Smooth muscle cell (in vitro differentiated cells): ENCODE measurements around the gene TGFBI. TPM values are rescaled to one million over a fixed set of nuclear protein-coding genes. Genes with fewer than 3 reads are reported as not detected.
A peak's percentile ranks its signal among the peaks of the same experiment; 100 is the strongest.

ENCODE experiments used
- DNase-seq: peaks from one replicate; lab custom pipeline; 2025; ENCODE audit not compliant: unreplicated experiment; lab: John Stamatoyannopoulos, UW
- H2AFZ ChIP-seq: fragments of 200-600 bp; sonication (generic); 2 replicates; pipeline ENCODE4 v1.6.0; 2016; ENCODE audit warnings: antibody characterized with exemption, low read depth, mild to moderate bottlenecking
- H3F3A ChIP-seq: fragments of 200-600 bp; sonication (generic); 2 replicates; pipeline ENCODE4 v1.6.0; 2017; ENCODE audit warnings: antibody characterized with exemption, low read depth
- H3K27ac ChIP-seq: fragments of 200-600 bp; sonication (generic); 2 replicates; pipeline ENCODE4 v1.5.1; 2016; ENCODE audit warnings: low read depth, mild to moderate bottlenecking
- H3K27me3 ChIP-seq: fragments of 200-600 bp; sonication (generic); 2 replicates; pipeline ENCODE4 v1.6.1; 2016; ENCODE audit warnings: low read depth, mild to moderate bottlenecking
- H3K36me3 ChIP-seq: fragments of 200-600 bp; sonication (generic); 2 replicates; pipeline ENCODE4 v1.5.1; 2016; ENCODE audit warnings: low read depth
- H3K4me1 ChIP-seq: fragments of 200-600 bp; sonication (generic); 2 replicates; pipeline ENCODE4 v1.5.1; 2016; ENCODE audit warnings: low read depth
- H3K4me2 ChIP-seq: fragments of 200-600 bp; sonication (generic); 2 replicates; pipeline ENCODE4 v1.6.0; 2016; ENCODE audit warnings: mild to moderate bottlenecking
- H3K4me3 ChIP-seq: fragments of 200-600 bp; sonication (generic); 2 replicates; pipeline ENCODE4 v1.5.1; 2016; ENCODE audit warnings: mild to moderate bottlenecking
- H3K79me2 ChIP-seq: fragments of 200-600 bp; sonication (generic); 2 replicates; pipeline ENCODE4 v1.6.0; 2016; ENCODE audit warnings: low read depth, mild to moderate bottlenecking
- H3K9ac ChIP-seq: fragments of 200-600 bp; sonication (generic); 2 replicates; pipeline ENCODE4 v1.6.0; 2016; ENCODE audit warnings: low read depth
- H3K9me3 ChIP-seq: fragments of 200-600 bp; sonication (generic); replicated peaks from 2 replicates; pipeline ENCODE4 v1.5.1; 2016; ENCODE audit warnings: low read depth
- H4K20me1 ChIP-seq: fragments of 200-600 bp; sonication (generic); 2 replicates; pipeline ENCODE4 v1.6.0; 2016; ENCODE audit warnings: low read depth
- CTCF ChIP-seq: fragments of 200-600 bp; sonication (generic); IDR thresholded peaks from 2 replicates; pipeline ENCODE4 v1.5.1; 2017; ENCODE audit warnings: borderline replicate concordance, mild to moderate bottlenecking, antibody characterized with exemption; ENCODE audit not compliant: insufficient read depth, poor library complexity, severe bottlenecking
- WGBS: methylation state at CpG from one replicate; pipeline ENCODE4 v1.1.7; 2016; ENCODE audit warnings: low lambda C conversion rate; 5-methylcytosine and 5-hydroxymethylcytosine counted together
- polyA plus RNA-seq: library from polyadenylated mRNA; unstranded; fragments of >200 nt; fragmentation: Nextera tagmentation; extraction: Ambion mirVana; gene quantifications from 2 replicates; pipeline ENCODE4 v1.2.1, GENCODE V29; 2016
- total RNA-seq: library from RNA; depleted of rRNA; stranded (reverse); fragments of >200 nt; gene quantifications from 2 replicates; pipeline ENCODE4 v1.2.3, GENCODE V29; 2014

The TGFBI gene
- total and polyA plus RNA-seq, 2 experiments from 2014 or later, result 2,505 to 2,635 TPM

- Histone ChIP-seq H3K79me2 (no peaks in the 10 kb centered on the region), H3K4me2 (peak overlapping the region; percentile 62), H3K4me1 (peaks cover 26% of the 10 kb centered on the region), H3K27ac (peak overlapping the region; percentile 95), H2AFZ (no peak overlapping the region), H3K36me3 (peaks cover 16% of the 10 kb centered on the region), H4K20me1 (no peaks in the 10 kb centered on the region), H3K27me3 (no peaks in the 10 kb centered on the region), H3K9ac (peak overlapping the region; percentile 60), H3K9me3 (no peaks in the 10 kb centered on the region), H3F3A (peaks cover 76% of the 10 kb centered on the region), H3K4me3 (no peak overlapping the region)
- WGBS, result 39% methylated on average over 5 of the region's 5 CpGs
- DNase-seq, result no peak
- no peak for TF ChIP-seq CTCF
Observed at GRCh38 chr5:136057401-136058038, 28.7 kb downstream of the TGFBI start.

GRCh38 chr5:136058039-136058971 lies 29.5 kb downstream of the TGFBI start:
- peaks cover 19% of the 10 kb centered on the region for H3K36me3 ChIP-seq

GRCh38 chr5:136058972-136059354 lies 30.2 kb downstream of the TGFBI start:
- Histone ChIP-seq H3K4me3 (no peak overlapping the region), H3K9ac (no peak overlapping the region), H3K4me1 (peaks cover 24% of the 10 kb centered on the region), H3K36me3 (peaks cover 20% of the 10 kb centered on the region), H3K27me3 (no peaks in the 10 kb centered on the region), H3K79me2 (no peaks in the 10 kb centered on the region), H3K27ac (peak overlapping the region; percentile 95), H3K9me3 (no peaks in the 10 kb centered on the region), H3K4me2 (no peak overlapping the region), H4K20me1 (no peaks in the 10 kb centered on the region), H3F3A (peaks cover 81% of the 10 kb centered on the region), H2AFZ (no peak overlapping the region)
- DNase-seq, result no peak
- 54% methylated on average over 6 of the region's 6 CpGs for WGBS
- TF ChIP-seq CTCF, result no peak

More at GRCh38 chr5:136058039-136058971, 29.5 kb downstream of the TGFBI start:
- H3K4me2 ChIP-seq, result peak overlapping the region; percentile 62
- 1% methylated on average over 10 of the region's 10 CpGs for WGBS
- H3K4me3 ChIP-seq, result no peak overlapping the region
- H4K20me1 ChIP-seq, result no peaks in the 10 kb centered on the region
- H2AFZ ChIP-seq, result no peak overlapping the region
- H3K9ac ChIP-seq, result peak overlapping the region; percentile 60
- H3K79me2 ChIP-seq, result no peaks in the 10 kb centered on the region
- H3F3A ChIP-seq, result peaks cover 77% of the 10 kb centered on the region
- no peaks in the 10 kb centered on the region for H3K27me3 ChIP-seq
- TF ChIP-seq CTCF, result peak; percentile 63
- peak; percentile 67 for DNase-seq
- no peaks in the 10 kb centered on the region for H3K9me3 ChIP-seq
- H3K27ac ChIP-seq, result peak overlapping the region; percentile 95
- H3K4me1 ChIP-seq, result peaks cover 26% of the 10 kb centered on the region
